ENCODE data around the gene CNR1. TPM values are rescaled to one million over a fixed set of nuclear protein-coding genes. Genes with fewer than 3 reads are reported as not detected.

The CNR1 gene
- total and polyA plus RNA-seq, 4 donors, result 1.9 to 99.3 (median 11.3) TPM

- intact Hi-C loops (cut with DNase I), result no loop called here
- no peaks in the 10 kb centered on the region for H3K4me1 ChIP-seq (ENCODE audit: control insufficient read depth in 1 of 2, insufficient read depth in 2 of 2, low read length in 2 of 2)
- no peaks in the 10 kb centered on the region for H3K27me3 ChIP-seq (ENCODE audit: control insufficient read depth in 1 of 2, insufficient read depth in 2 of 2, low read length in 1 of 2)
- H3K36me3 ChIP-seq (ENCODE audit: control insufficient read depth in 1 of 2, insufficient read depth in 2 of 2, low read length in 1 of 2), result no peaks in the 10 kb centered on the region
- ATAC-seq (ENCODE audit: low FRiP score) (no peak), DNase-seq (no peak)
- H3K4me3 ChIP-seq (ENCODE audit: low read length in 2 of 2), result no peak overlapping the region
- peaks cover 4% of the 10 kb centered on the region for H3K9me3 ChIP-seq (ENCODE audit: control insufficient read depth, low read length)
- no peak overlapping the region for H3K27ac ChIP-seq (ENCODE audit: low read depth in 1 of 2, low read length in 2 of 2)
- 68 to 76% methylated on average over 5 of the region's 5 CpGs for WGBS, 2 donors
Measured at GRCh38 chr6:88111991-88112390, 54.2 kb downstream of the CNR1 start.

- DNase-seq, result no peak
- ATAC-seq (ENCODE audit: low FRiP score), result no peak
- Histone ChIP-seq H3K9me3 (ENCODE audit: control insufficient read depth, low read length) (peaks cover 2% of the 10 kb centered on the region), H3K4me1 (ENCODE audit: control insufficient read depth in 1 of 2, insufficient read depth in 2 of 2, low read length in 2 of 2) (no peaks in the 10 kb centered on the region), H3K27me3 (ENCODE audit: control insufficient read depth in 1 of 2, insufficient read depth in 2 of 2, low read length in 1 of 2) (no peaks in the 10 kb centered on the region), H3K36me3 (ENCODE audit: control insufficient read depth in 1 of 2, insufficient read depth in 2 of 2, low read length in 1 of 2) (no peaks in the 10 kb centered on the region), H3K27ac (ENCODE audit: low read depth in 1 of 2, low read length in 2 of 2) (no peak overlapping the region), H3K4me3 (ENCODE audit: low read length in 2 of 2) (no peak overlapping the region)
- intact Hi-C loops (cut with DNase I), result no loop called here
Measured at GRCh38 chr6:88107241-88107640, 58.9 kb downstream of the CNR1 start.

- H3K27me3 ChIP-seq (ENCODE audit: control insufficient read depth in 1 of 2, insufficient read depth in 2 of 2, low read length in 1 of 2), result no peaks in the 10 kb centered on the region
- H3K4me1 ChIP-seq (ENCODE audit: control insufficient read depth in 1 of 2, insufficient read depth in 2 of 2, low read length in 2 of 2), result no peaks in the 10 kb centered on the region
- no peak for DNase-seq
- ATAC-seq (ENCODE audit: low FRiP score), result no peak
- no peak overlapping the region for H3K27ac ChIP-seq (ENCODE audit: low read depth in 1 of 2, low read length in 2 of 2)
- H3K36me3 ChIP-seq (ENCODE audit: control insufficient read depth in 1 of 2, insufficient read depth in 2 of 2, low read length in 1 of 2), result no peaks in the 10 kb centered on the region
- intact Hi-C loops (cut with DNase I), result no loop called here
- no peak overlapping the region for H3K4me3 ChIP-seq (ENCODE audit: low read length in 2 of 2)
- no peaks in the 10 kb centered on the region for H3K9me3 ChIP-seq (ENCODE audit: control insufficient read depth, low read length)
- 73 to 80% methylated on average over 7 of the region's 7 CpGs for WGBS, 2 donors
Measured at GRCh38 chr6:88105741-88106340, 60.3 kb downstream of the CNR1 start.

Other genes with a start within 250 kb of the CNR1 start
- not detected for gene SPACA1, start 118.5 kb downstream of the CNR1 start, total RNA-seq
- not detected for gene SPACA1, start 118.5 kb downstream of the CNR1 start, polyA plus RNA-seq